Progenitor cell of endocrine pancreas (in vitro differentiated cells): ENCODE measurements around the gene SV2B. TPM values are rescaled to one million over a fixed set of nuclear protein-coding genes. Genes with fewer than 3 reads are reported as not detected.

Experiments used
- DNase-seq: peaks from one replicate; pipeline ENCODE4 v3.0.0; 2021; ENCODE audit warnings: low spot score; ENCODE audit not compliant: unreplicated experiment
- H3K27ac Mint-ChIP-seq: 2 replicates; pipeline ENCODE4 v1.8.0; 2021; ENCODE audit warnings: mild to moderate bottlenecking, moderate library complexity, mixed read lengths
- H3K27me3 Mint-ChIP-seq: 2 replicates; pipeline ENCODE4 v1.8.0; 2021; ENCODE audit warnings: mixed read lengths
- H3K36me3 Mint-ChIP-seq: 2 replicates; pipeline ENCODE4 v1.8.0; 2022; ENCODE audit warnings: mixed read lengths; ENCODE audit not compliant: insufficient read depth
- H3K4me1 Mint-ChIP-seq: 2 replicates; pipeline ENCODE4 v1.8.0; 2021; ENCODE audit warnings: low read depth, mixed read lengths
- H3K4me3 Mint-ChIP-seq: 2 replicates; pipeline ENCODE4 v1.8.0; 2021; ENCODE audit warnings: low read depth, mild to moderate bottlenecking, moderate library complexity, mixed read lengths
- H3K9me3 Mint-ChIP-seq: 2 replicates; pipeline ENCODE4 v1.8.0; 2021; ENCODE audit warnings: low read depth, mixed read lengths
- total RNA-seq: library from RNA; stranded (reverse); gene quantifications from 2 replicates; pipeline ENCODE4 v1.2.1, GENCODE V29; 2021
- TF ChIP-seq, protein P1 (sequence below): fragments of 200-600 bp; sonication (generic); IDR thresholded peaks from one replicate; pipeline ENCODE4 v1.5.0; 2021; ENCODE audit warnings: antibody characterized with exemption, mild to moderate bottlenecking; ENCODE audit not compliant: unreplicated experiment

SV2B gene
- total RNA-seq, 1 donor from 2014 or later = 19.9 TPM

DNA sequence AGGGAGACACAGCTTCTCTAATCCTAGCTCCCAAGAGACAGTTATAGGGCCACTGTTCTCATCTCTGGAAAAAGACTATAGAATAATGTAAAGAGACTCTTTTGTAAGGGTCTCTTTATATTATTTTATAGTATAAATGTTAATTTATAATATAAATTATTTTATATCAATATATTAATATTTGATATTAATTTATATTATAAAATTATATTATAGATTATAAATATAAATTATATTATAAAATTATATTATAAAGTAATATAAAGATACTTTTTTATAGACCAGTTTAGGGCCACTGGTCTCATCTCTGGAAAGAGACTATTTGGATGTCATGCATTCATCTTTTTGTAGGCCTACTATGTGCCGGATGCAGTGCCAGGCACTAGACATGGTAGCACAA is 53.9 kb downstream of the SV2B start:
- Mint-ChIP-seq H3K9me3 (no peaks in the 10 kb centered on the region), H3K27me3 (peaks cover 10% of the 10 kb centered on the region), H3K4me3 (no peak overlapping the region), H3K4me1 (peaks cover 35% of the 10 kb centered on the region), H3K36me3 (no peaks in the 10 kb centered on the region), H3K27ac (no peak overlapping the region)
- TF ChIP-seq, protein P1, sequence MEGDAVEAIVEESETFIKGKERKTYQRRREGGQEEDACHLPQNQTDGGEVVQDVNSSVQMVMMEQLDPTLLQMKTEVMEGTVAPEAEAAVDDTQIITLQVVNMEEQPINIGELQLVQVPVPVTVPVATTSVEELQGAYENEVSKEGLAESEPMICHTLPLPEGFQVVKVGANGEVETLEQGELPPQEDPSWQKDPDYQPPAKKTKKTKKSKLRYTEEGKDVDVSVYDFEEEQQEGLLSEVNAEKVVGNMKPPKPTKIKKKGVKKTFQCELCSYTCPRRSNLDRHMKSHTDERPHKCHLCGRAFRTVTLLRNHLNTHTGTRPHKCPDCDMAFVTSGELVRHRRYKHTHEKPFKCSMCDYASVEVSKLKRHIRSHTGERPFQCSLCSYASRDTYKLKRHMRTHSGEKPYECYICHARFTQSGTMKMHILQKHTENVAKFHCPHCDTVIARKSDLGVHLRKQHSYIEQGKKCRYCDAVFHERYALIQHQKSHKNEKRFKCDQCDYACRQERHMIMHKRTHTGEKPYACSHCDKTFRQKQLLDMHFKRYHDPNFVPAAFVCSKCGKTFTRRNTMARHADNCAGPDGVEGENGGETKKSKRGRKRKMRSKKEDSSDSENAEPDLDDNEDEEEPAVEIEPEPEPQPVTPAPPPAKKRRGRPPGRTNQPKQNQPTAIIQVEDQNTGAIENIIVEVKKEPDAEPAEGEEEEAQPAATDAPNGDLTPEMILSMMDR = no peak
- no peak for DNase-seq

DNA sequence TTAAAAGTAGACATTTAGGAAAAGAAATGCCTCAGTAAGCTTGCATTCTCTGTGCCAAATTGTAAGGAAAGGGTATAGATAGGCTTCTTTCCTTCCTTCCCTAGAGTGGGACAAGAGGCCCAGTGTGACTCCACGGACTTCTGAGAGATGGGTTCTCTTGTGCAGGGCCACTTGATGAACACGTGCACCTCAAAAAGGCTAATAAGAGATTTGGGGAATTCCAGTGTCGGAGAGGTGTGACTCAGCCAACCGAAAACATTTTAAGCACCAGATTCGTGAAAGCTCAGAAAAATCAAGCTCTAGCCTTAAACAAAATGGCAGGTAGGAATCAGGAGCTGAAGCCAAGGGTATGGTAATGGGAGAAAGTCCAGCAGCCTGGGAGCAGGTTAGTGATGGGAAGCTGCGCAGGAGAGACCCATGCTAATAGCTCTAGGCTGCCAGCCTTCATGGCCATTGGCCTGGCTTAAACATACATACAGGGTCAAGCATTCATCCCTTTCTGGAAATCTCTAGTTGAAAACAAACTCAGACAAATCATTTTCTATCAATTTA is 56.2 kb downstream of the SV2B start:
- Mint-ChIP-seq H3K27ac (no peak overlapping the region), H3K4me1 (peaks cover 27% of the 10 kb centered on the region), H3K4me3 (no peak overlapping the region), H3K36me3 (no peaks in the 10 kb centered on the region), H3K27me3 (peaks cover 14% of the 10 kb centered on the region), H3K9me3 (no peaks in the 10 kb centered on the region)
- DNase-seq = no peak
- TF ChIP-seq, protein P1 = no peak

- H3K27me3 Mint-ChIP-seq = peaks cover 14% of the 10 kb centered on the region
- H3K4me1 Mint-ChIP-seq = peaks cover 7% of the 10 kb centered on the region
- no peak overlapping the region for H3K4me3 Mint-ChIP-seq
- H3K36me3 Mint-ChIP-seq = no peaks in the 10 kb centered on the region
- TF ChIP-seq, protein P1 = no peak
- no peak overlapping the region for H3K27ac Mint-ChIP-seq
- DNase-seq = no peak
- no peaks in the 10 kb centered on the region for H3K9me3 Mint-ChIP-seq
Measured at GRCh38 chr15:91158415-91159394, 58.6 kb downstream of the SV2B start.

DNA sequence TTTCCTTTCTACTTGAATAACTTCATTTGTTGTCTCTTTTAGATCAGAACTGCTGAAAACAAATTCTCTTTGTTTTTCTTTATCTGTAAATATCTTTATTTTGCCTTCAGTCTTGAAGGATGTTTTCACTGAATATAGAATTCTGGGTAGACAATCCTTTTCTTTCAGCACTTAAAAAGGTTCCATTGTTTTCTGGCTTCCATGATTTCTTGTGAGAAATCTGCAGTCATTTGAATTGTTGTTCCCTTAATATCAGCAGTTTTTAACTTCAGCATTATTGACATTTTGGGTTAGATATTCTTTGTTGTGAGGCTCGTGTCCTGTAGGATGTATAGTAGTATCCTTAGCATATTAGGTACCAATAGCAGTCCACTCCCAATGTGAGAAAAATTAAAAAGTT is 65.8 kb downstream of the SV2B start:
- peaks cover 19% of the 10 kb centered on the region for H3K9me3 Mint-ChIP-seq
- H3K4me3 Mint-ChIP-seq = no peak overlapping the region
- H3K27ac Mint-ChIP-seq = no peak overlapping the region
- H3K4me1 Mint-ChIP-seq = peaks cover 2% of the 10 kb centered on the region
- peaks cover 7% of the 10 kb centered on the region for H3K27me3 Mint-ChIP-seq
- TF ChIP-seq, protein P1 = no peak
- peaks cover 11% of the 10 kb centered on the region for H3K36me3 Mint-ChIP-seq
- no peak for DNase-seq

GRCh38 chr15:91168457-91168856 is 68.4 kb downstream of the SV2B start:
- Mint-ChIP-seq H3K27me3 (peaks cover 22% of the 10 kb centered on the region), H3K4me1 (peaks cover 2% of the 10 kb centered on the region), H3K4me3 (no peak overlapping the region), H3K9me3 (peaks cover 19% of the 10 kb centered on the region), H3K36me3 (peaks cover 11% of the 10 kb centered on the region), H3K27ac (no peak overlapping the region)
- DNase-seq = no peak
- TF ChIP-seq, protein P1 = no peak
